Transverse colon (tissue), 4 donors: Measurements from ENCODE around the gene ABCC2. TPM values are rescaled to one million over a fixed set of nuclear protein-coding genes. Genes with fewer than 3 reads are reported as not detected.

Experiments
- DNase-seq: peaks from one replicate; pipeline ENCODE4 v3.0.0-alpha.2; 2019
- H3K27ac ChIP-seq, 4 donors: fragments of 200-600 bp; sonication (generic); 2 replicates each; pipeline ENCODE4 v1.5.1; 2016 to 2018; ENCODE audit warnings: inconsistent platforms in 4 of 4
- H3K27me3 ChIP-seq: fragments of 200-600 bp; sonication (generic); 2 replicates; pipeline ENCODE4 v1.5.1; 2017; ENCODE audit warnings: inconsistent platforms
- H3K36me3 ChIP-seq, 4 donors: fragments of 200-600 bp; sonication (generic); 2 replicates each; pipeline ENCODE4 v1.5.1; 2017 to 2019; ENCODE audit warnings: inconsistent platforms in 4 of 4
- H3K4me1 ChIP-seq, 4 donors: fragments of 200-600 bp; sonication (generic); 2 replicates each; pipeline ENCODE4 v1.5.1; 2017 to 2020; ENCODE audit warnings: inconsistent platforms in 4 of 4
- H3K4me3 ChIP-seq, 4 donors: fragments of 200-600 bp; sonication (generic); 1 replicate in 1 of 4; 2 replicates in 3 of 4; pipeline versions ENCODE4 v1.5.1 to v1.6.1; 2017 to 2019; ENCODE audit warnings: inconsistent platforms in 4 of 4
- H3K9me3 ChIP-seq, 2 donors: fragments of 200-600 bp; sonication (generic); 2 replicates each; pipeline ENCODE4 v1.5.1; 2017 to 2019; ENCODE audit warnings: inconsistent platforms in 2 of 2
- EP300 ChIP-seq: sonication (generic); formaldehyde crosslinking; IDR thresholded peaks from one replicate; pipeline ENCODE4 v1.6.1; 2017; ENCODE audit warnings: antibody characterized with exemption, low read depth
- POLR2A ChIP-seq: fragments of 450-650 bp; IDR thresholded peaks from one replicate; pipeline ENCODE4 v1.6.1; 2016; ENCODE audit warnings: antibody characterized with exemption, mild to moderate bottlenecking, moderate library complexity
- POLR2AphosphoS5 ChIP-seq, 3 donors: sonication (generic); formaldehyde crosslinking; IDR thresholded peaks; one replicate each; pipeline ENCODE4 v1.6.1; 2016; ENCODE audit warnings: antibody characterized with exemption in 3 of 3
- WGBS, 2 donors: methylation state at CpG; one replicate each; pipeline ENCODE4 v1.1.5; 2018; ENCODE audit warnings: low coverage in 1 of 2; 5-methylcytosine and 5-hydroxymethylcytosine counted together
- in situ Hi-C, 4 donors: fragments of 200-750 bp; cut with MboI; loops; one replicate each; pipeline versions ENCODE4 v1.15.0 to v1.15.1; 2017; ENCODE audit warnings: low sequenced_read_pairs in 3 of 4, low pct_ligation_motif_present in 1 of 4, low pct_unique_long_range_greater_than_20kb in 1 of 4
- intact Hi-C: fragments of 100-400 bp; cut with DNase I; formaldehyde crosslinking; loops from one replicate; pipeline ENCODE4 v1.15.1; 2023; ENCODE audit warnings: low total_unique reads
- total RNA-seq, 4 donors: library from RNA; depleted of rRNA; stranded (reverse); fragments of >200 nt; gene quantifications; one replicate each; pipeline ENCODE4 v1.1.0, GENCODE V29; 2016
- TF ChIP-seq, protein P1 (sequence below), 5 experiments: fragments of 200-600 bp in 3 of 5; fragments of 450-650 bp in 2 of 5; sonication (generic) in 3 of 5; IDR thresholded peaks; 1 replicate in 2 of 5; 2 replicates in 3 of 5; pipeline ENCODE4 v1.5.1; 2016 to 2017; ENCODE audit warnings: antibody characterized with exemption in 5 of 5, inconsistent platforms in 3 of 5, mild to moderate bottlenecking in 2 of 5, moderate library complexity in 1 of 5

Gene ABCC2
- total RNA-seq, 4 donors from 2014 or later: 0.75 to 2.7 (median 1.5) TPM

DNA sequence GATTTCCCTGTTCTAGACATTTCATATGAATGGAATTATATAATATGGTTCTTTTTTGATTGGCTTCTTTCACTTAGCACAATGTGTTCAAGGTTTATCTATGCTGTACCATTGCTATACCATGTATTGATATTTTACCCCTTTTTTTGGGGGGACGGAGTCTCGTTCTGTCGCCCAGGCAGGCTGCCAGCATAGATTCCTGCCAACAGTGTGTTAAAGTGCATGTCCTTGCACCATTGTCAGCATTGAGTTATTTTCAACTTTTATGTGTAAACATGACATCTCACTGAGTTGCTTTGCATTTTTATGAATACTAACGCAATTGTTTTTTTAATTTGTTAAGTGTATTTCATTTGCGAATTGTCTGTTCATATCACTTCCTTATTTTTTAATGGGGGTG, 4.9 kb downstream of the ABCC2 start:
- peak overlapping the region in 1 of 4 donors; percentile 43 for H3K27ac ChIP-seq
- H3K4me1 ChIP-seq: peaks cover 0 to 5% (median 1%) of the 10 kb centered on the region in 4 donors
- in situ Hi-C loops: no loop called here
- no peaks in the 10 kb centered on the region for H3K27me3 ChIP-seq
- no peaks in the 10 kb centered on the region for H3K36me3 ChIP-seq
- H3K4me3 ChIP-seq: no peak overlapping the region
- TF ChIP-seq POLR2AphosphoS5 (IDR thresholded peaks at IDR 0.05): no peak
- no peak for TF ChIP-seq POLR2A
- TF ChIP-seq EP300: no peak
- TF ChIP-seq, protein P1, sequence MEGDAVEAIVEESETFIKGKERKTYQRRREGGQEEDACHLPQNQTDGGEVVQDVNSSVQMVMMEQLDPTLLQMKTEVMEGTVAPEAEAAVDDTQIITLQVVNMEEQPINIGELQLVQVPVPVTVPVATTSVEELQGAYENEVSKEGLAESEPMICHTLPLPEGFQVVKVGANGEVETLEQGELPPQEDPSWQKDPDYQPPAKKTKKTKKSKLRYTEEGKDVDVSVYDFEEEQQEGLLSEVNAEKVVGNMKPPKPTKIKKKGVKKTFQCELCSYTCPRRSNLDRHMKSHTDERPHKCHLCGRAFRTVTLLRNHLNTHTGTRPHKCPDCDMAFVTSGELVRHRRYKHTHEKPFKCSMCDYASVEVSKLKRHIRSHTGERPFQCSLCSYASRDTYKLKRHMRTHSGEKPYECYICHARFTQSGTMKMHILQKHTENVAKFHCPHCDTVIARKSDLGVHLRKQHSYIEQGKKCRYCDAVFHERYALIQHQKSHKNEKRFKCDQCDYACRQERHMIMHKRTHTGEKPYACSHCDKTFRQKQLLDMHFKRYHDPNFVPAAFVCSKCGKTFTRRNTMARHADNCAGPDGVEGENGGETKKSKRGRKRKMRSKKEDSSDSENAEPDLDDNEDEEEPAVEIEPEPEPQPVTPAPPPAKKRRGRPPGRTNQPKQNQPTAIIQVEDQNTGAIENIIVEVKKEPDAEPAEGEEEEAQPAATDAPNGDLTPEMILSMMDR (IDR thresholded peaks at IDR 0.05): no peak
- WGBS, 2 donors: 64 to 92% methylated on average over 2 to 5 of the region's 5 CpGs
- no peaks in the 10 kb centered on the region for H3K9me3 ChIP-seq
- no peak for DNase-seq
- intact Hi-C loops: no loop called here

GRCh38 chr10:99787782-99788445, 5.5 kb downstream of the ABCC2 start:
- 73 to 78% methylated on average over 7 of the region's 7 CpGs for WGBS, 2 donors
- intact Hi-C loops: no loop called here
- peak overlapping the region; percentile 43 to 73 (median 68) for H3K27ac ChIP-seq
- H3K4me3 ChIP-seq: no peak overlapping the region
- DNase-seq: no peak
- TF ChIP-seq, protein P1 (IDR thresholded peaks at IDR 0.05): no peak
- no peak for TF ChIP-seq POLR2A
- no peak for TF ChIP-seq EP300
- TF ChIP-seq POLR2AphosphoS5 (IDR thresholded peaks at IDR 0.05): no peak
- no peaks in the 10 kb centered on the region for H3K27me3 ChIP-seq
- H3K9me3 ChIP-seq: no peaks in the 10 kb centered on the region
- in situ Hi-C loops: no loop called here
- no peaks in the 10 kb centered on the region for H3K36me3 ChIP-seq
- peaks cover 0 to 3% (median 1%) of the 10 kb centered on the region in 4 donors for H3K4me1 ChIP-seq

DNA sequence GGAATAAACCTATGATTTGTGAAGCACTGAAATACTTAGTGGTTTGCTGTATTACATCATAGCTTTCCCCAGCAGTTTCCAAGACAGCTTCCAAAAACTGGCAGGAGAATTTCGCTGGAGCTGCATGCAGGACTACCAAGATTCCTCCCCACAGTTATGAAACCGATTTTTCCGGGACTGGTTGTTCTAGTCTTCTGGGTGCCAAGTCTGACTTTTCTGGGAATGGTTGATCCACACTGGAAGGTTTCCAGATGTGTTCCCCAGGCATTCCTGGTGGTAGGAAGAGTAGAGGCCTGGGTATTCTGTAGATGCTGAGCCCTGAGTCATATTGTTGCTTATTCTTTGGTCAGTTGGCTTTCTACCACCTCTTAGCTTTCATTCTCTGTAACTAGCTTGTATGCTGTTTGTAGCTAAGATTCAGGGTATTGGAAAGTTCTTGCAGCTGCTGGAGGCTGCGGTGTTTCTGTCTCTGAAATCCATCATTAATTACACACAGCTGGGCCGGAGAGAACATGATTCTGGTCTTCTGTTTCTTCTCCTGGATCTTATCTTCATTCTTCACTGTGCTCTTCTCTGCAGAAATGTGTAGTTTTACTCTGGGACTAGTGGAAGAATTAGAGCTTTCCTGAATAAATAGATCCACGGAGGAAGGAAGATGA, 6.3 kb downstream of the ABCC2 start:
- H3K4me3 ChIP-seq: no peak overlapping the region
- no peaks in the 10 kb centered on the region for H3K9me3 ChIP-seq
- H3K4me1 ChIP-seq: peaks cover 0 to under 1% (median 0%) of the 10 kb centered on the region in 4 donors
- in situ Hi-C loops: no loop called here
- peak; percentile 20 for DNase-seq
- no peaks in the 10 kb centered on the region for H3K36me3 ChIP-seq
- intact Hi-C loops: no loop called here
- WGBS, 2 donors: 59 to 65% methylated on average over 5 to 6 of the region's 6 CpGs
- H3K27ac ChIP-seq: peak overlapping the region; percentile 62 to 81 (median 73)
- H3K27me3 ChIP-seq: no peaks in the 10 kb centered on the region
- TF ChIP-seq, protein P1 (IDR thresholded peaks at IDR 0.05): no peak
- peak; percentile 51 for TF ChIP-seq EP300
- TF ChIP-seq POLR2A: no peak
- TF ChIP-seq POLR2AphosphoS5 (IDR thresholded peaks at IDR 0.05): peak; percentile 57 to 86 (median 76)

GRCh38 chr10:99791831-99792230, 9.4 kb downstream of the ABCC2 start:
- Histone ChIP-seq H3K36me3 (no peaks in the 10 kb centered on the region), H3K9me3 (no peaks in the 10 kb centered on the region), H3K4me3 (no peak overlapping the region), H3K27ac (no peak overlapping the region), H3K27me3 (no peaks in the 10 kb centered on the region), H3K4me1 (no peaks in the 10 kb centered on the region)
- DNase-seq: no peak
- in situ Hi-C loops: no loop called here
- intact Hi-C loops: no loop called here
- 93 to 96% methylated on average over 2 to 3 of the region's 3 CpGs for WGBS, 2 donors
- no peak for TF ChIP-seq POLR2A
- TF ChIP-seq, protein P1 (IDR thresholded peaks at IDR 0.05): no peak
- TF ChIP-seq POLR2AphosphoS5 (IDR thresholded peaks at IDR 0.05): no peak
- TF ChIP-seq EP300: no peak
